ENCODE data around the gene SPRED2.
"Not testable (repeated sequence)": the region's sequence is repeated elsewhere in the genome, so short reads cannot be mapped to it uniquely, and the experiment has no call there.

Gene SPRED2

DNA sequence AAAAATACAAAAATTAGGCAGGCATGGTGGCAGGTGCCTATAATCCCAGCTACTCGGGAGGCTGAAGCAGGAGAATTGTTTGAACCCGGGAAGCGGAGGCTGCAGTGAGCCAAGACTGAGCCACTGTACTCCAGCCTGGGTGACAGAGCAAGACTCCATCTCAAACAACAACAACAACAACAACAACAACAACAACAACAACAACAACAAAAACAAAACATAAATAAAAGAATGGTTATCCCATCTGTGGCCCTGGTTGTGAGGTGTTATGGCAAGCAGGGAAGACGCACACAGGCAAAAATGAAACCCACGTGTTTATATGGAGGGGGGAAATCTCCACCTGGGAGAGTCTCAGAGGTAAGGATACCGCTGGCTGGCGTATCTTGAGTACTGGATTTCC, 115.0 kb downstream of the SPRED2 start:
- H3K4me1 ChIP-seq (ENCODE audit: insufficient read depth, low read length); H3K4me3 ChIP-seq (ENCODE audit: low read length); H3K27me3 ChIP-seq (ENCODE audit: insufficient read depth, low read length); H3K9me3 ChIP-seq (ENCODE audit: insufficient read depth, low read depth, low read length); H3K27ac ChIP-seq (ENCODE audit: low read depth, low read length); H3K9ac ChIP-seq (ENCODE audit: low read depth, low read length): not testable (repeated sequence)
- 96% methylated on average over 7 of the region's 7 CpGs for WGBS
- H3K36me3 ChIP-seq (ENCODE audit: insufficient read depth, low read length) = peaks cover 37% of the 10 kb centered on the region

DNA sequence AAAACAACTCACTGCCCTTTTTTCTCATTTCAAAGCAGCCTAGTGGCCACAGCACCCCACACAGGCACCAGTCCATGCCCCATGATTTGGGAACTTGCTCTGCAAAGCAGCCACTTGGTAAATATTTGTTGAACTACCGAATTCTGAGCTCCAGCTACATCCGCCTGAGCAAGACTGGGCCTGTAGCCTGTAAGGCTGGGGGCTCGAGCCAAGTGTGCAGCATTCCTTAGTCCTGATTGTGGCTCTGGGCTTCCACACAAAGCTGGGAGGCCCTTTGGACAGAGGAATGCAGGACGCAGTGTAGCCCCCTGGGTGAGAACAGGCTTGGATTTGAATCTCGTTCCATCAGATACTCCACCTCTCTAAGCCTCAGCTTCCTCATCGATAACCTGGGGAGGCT, 116.3 kb downstream of the SPRED2 start:
- Histone ChIP-seq H3K36me3 (ENCODE audit: insufficient read depth, low read length) (peaks cover 45% of the 10 kb centered on the region), H3K27me3 (ENCODE audit: insufficient read depth, low read length) (no peaks in the 10 kb centered on the region), H3K4me1 (ENCODE audit: insufficient read depth, low read length) (no peaks in the 10 kb centered on the region), H3K9me3 (ENCODE audit: insufficient read depth, low read depth, low read length) (no peaks in the 10 kb centered on the region), H3K27ac (ENCODE audit: low read depth, low read length) (no peak overlapping the region), H3K4me3 (ENCODE audit: low read length) (no peak overlapping the region), H3K9ac (ENCODE audit: low read depth, low read length) (no peak overlapping the region)
- 90% methylated on average over 5 of the region's 6 CpGs for WGBS

DNA sequence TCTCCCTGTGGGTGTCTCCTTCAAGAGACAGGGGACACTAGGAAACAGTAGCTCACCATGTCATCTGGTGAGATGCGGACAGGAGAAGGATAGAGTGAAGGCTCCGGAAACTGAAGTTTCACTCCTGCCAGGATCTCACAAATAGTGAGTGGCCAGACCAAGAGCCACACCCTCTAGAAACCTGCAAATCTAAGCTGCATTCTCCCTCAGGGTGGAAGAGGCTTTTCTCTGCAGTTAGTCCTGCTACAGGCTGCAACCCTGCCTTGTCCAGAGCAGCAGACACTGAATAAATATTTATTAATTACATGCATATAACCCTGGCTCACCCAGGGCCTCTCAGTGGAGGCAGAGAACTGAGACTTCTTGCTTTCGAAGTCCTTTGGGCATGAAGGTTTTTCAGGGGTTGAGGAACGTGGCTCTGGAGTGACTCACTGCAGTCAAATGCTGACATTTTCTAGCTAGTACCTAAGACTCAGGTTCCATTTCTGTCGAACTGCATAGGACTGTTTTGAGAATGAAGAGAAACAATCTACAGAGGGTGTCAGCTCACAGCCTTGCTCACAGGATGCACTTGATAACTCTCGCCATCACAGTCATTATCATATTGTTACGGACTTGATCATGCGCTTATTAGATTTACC, 117.5 kb downstream of the SPRED2 start:
- Histone ChIP-seq H3K9me3 (ENCODE audit: insufficient read depth, low read depth, low read length) (no peaks in the 10 kb centered on the region), H3K9ac (ENCODE audit: low read depth, low read length) (no peak overlapping the region), H3K4me3 (ENCODE audit: low read length) (no peak overlapping the region), H3K27ac (ENCODE audit: low read depth, low read length) (no peak overlapping the region), H3K27me3 (ENCODE audit: insufficient read depth, low read length) (no peaks in the 10 kb centered on the region), H3K36me3 (ENCODE audit: insufficient read depth, low read length) (peaks cover 53% of the 10 kb centered on the region), H3K4me1 (ENCODE audit: insufficient read depth, low read length) (no peaks in the 10 kb centered on the region)
- WGBS = 94% methylated on average over 8 of the region's 8 CpGs

DNA sequence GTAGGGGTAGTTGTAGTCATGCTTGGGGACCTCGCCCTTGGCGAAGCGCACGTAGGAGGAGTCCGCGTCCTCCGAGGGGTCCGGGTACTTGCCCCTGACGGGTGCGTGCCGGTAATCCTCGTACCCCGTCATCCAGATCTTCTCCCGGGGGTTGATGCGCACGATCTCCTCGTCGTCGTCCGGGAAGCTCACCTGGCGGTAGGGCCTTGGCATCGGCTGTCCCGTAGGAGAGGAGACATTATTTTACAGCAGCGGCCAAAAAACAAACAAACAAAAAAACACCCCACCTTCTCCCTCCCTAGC, 118.5 kb downstream of the SPRED2 start:
- H3K4me1 ChIP-seq (ENCODE audit: insufficient read depth, low read length) = no peaks in the 10 kb centered on the region
- 96% methylated on average over 24 of the region's 24 CpGs for WGBS
- H3K27me3 ChIP-seq (ENCODE audit: insufficient read depth, low read length) = no peaks in the 10 kb centered on the region
- no peak overlapping the region for H3K27ac ChIP-seq (ENCODE audit: low read depth, low read length)
- H3K4me3 ChIP-seq (ENCODE audit: low read length) = no peak overlapping the region
- peaks cover 55% of the 10 kb centered on the region for H3K36me3 ChIP-seq (ENCODE audit: insufficient read depth, low read length)
- no peaks in the 10 kb centered on the region for H3K9me3 ChIP-seq (ENCODE audit: insufficient read depth, low read depth, low read length)
- H3K9ac ChIP-seq (ENCODE audit: low read depth, low read length) = no peak overlapping the region

DNA sequence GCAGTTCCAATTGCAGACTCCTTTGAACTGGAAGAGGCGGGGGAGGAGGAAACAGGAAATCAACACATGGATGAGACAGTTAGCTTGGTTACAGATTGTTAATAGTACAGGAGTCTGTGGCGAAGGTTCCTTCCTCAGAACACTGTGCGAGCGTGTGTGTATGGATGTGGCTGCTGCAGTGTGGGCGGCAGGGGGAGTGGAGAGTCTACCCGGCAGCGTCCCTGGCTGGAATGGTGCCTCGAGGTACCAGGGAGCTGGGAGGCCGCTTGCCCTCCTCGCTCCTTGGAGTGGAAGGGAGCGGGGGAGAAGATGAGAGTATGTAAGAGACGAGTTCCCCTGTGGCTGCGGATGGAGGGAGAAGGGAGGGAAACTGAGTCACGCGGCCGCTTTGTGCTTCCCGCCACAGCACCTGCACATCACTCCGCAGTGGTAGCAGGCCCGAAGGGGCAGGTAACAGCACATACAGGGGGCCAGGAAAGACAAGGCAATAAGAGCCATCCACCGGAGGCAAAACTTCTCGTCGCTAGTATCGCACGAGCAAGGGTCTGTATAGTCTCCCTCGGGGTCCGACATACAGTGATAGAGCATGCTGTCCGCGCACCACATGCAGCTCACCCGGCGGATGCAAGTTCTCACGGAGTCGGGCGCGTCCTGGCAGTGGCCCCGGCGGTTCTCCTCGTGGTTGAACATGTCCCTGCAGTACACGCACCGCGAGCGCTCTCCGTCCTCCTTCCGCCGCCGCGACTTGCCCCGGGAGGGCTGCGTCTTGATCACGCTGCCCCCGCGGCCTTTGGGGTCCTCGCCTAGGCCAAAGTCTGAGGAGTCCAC, 119.1 kb downstream of the SPRED2 start:
- H3K4me1 ChIP-seq (ENCODE audit: insufficient read depth, low read length) = no peaks in the 10 kb centered on the region
- H3K4me3 ChIP-seq (ENCODE audit: low read length) = no peak overlapping the region
- H3K27ac ChIP-seq (ENCODE audit: low read depth, low read length) = no peak overlapping the region
- no peaks in the 10 kb centered on the region for H3K9me3 ChIP-seq (ENCODE audit: insufficient read depth, low read depth, low read length)
- no peak overlapping the region for H3K9ac ChIP-seq (ENCODE audit: low read depth, low read length)
- peaks cover 55% of the 10 kb centered on the region for H3K36me3 ChIP-seq (ENCODE audit: insufficient read depth, low read length)
- H3K27me3 ChIP-seq (ENCODE audit: insufficient read depth, low read length) = no peaks in the 10 kb centered on the region
- WGBS = 96% methylated on average over 52 of the region's 52 CpGs

DNA sequence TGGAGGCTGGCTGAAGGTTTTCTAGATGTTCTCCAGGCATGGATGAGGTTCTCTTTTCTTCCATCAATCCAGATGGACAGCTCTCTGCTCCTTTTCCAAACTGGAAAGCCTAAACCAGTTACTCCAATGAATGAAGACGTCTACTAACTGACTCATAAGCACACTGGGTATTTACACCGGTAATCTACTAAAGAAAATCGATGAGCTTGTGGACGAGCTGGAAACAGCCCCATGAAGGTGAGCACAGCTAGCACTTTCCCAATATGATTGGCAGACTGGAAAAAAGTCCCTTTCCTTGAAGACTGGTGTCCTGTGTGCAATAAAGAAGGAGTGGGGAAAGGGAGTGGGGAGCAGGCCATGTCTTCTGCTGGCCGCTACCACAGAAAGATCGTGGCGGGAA, 120.8 kb downstream of the SPRED2 start:
- peaks cover 53% of the 10 kb centered on the region for H3K36me3 ChIP-seq (ENCODE audit: insufficient read depth, low read length)
- 96% methylated on average over 7 of the region's 7 CpGs for WGBS
- no peaks in the 10 kb centered on the region for H3K9me3 ChIP-seq (ENCODE audit: insufficient read depth, low read depth, low read length)
- no peaks in the 10 kb centered on the region for H3K4me1 ChIP-seq (ENCODE audit: insufficient read depth, low read length)
- no peak overlapping the region for H3K27ac ChIP-seq (ENCODE audit: low read depth, low read length)
- no peak overlapping the region for H3K9ac ChIP-seq (ENCODE audit: low read depth, low read length)
- no peak overlapping the region for H3K4me3 ChIP-seq (ENCODE audit: low read length)
- no peaks in the 10 kb centered on the region for H3K27me3 ChIP-seq (ENCODE audit: insufficient read depth, low read length)

DNA sequence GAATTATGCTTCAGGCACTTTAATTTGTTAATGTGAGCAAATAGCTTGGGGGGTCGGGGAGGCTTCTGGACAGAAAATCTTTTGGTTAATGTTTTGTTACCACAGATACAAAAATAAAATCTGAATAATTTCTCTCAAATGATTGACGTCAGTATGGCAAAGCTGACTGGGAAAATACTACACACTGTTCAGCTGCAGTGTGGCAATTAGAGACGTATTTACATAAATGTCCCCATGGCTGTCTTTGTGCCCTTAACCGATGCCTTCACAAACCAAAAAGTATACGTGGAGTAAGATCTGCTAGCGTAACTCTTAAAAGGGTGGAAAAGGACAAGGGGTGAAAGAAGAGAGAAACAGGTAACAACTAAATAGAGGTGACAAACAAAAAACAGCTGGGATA, 121.3 kb downstream of the SPRED2 start:
- Histone ChIP-seq H3K9me3 (ENCODE audit: insufficient read depth, low read depth, low read length) (no peaks in the 10 kb centered on the region), H3K36me3 (ENCODE audit: insufficient read depth, low read length) (peaks cover 48% of the 10 kb centered on the region), H3K4me3 (ENCODE audit: low read length) (no peak overlapping the region), H3K4me1 (ENCODE audit: insufficient read depth, low read length) (no peaks in the 10 kb centered on the region), H3K27me3 (ENCODE audit: insufficient read depth, low read length) (no peaks in the 10 kb centered on the region), H3K9ac (ENCODE audit: low read depth, low read length) (no peak overlapping the region), H3K27ac (ENCODE audit: low read depth, low read length) (no peak overlapping the region)
- 98% methylated on average over 6 of the region's 6 CpGs for WGBS

DNA sequence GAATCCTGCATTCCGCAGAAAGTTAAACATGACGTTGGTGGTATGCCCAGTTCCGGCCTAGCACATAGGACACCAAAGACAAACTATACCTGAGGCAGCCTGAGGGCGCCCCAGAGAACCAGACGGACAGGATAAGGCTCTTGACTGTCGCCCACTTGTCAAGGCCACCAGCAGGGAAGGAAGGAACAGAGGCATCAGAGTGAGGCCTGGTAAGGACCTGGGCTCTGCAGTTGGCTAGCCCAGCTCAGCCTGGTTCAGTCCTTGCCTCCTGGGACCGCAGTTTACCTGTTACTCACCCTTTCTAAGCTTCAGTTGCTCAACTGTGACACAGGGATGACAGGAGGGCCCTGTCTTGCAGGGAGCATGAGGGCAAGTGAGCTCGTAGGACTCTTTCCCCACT, 122.7 kb downstream of the SPRED2 start:
- 94% methylated on average over 8 of the region's 8 CpGs for WGBS
- H3K27ac ChIP-seq (ENCODE audit: low read depth, low read length) = no peak overlapping the region

DNA sequence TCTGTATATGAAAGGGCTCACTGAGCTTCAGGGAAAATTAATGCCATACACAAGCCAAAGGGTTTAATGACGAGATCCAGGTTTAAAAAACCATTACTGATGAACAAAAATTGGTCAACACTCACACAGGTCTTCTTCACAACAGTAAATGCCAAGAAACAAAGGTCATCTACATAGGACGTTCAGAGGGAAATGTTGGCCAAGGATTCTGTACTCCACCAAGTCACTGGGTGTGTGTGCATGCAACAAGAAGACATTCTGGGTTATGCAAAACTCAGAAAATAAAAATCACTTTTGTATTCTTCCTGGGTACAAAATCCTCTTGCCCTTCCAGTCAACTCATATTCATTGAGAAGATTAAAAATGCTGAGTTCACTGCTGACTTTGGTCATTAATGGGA, 126.5 kb downstream of the SPRED2 start:
- Histone ChIP-seq H3K9ac (ENCODE audit: low read depth, low read length) (no peak overlapping the region), H3K4me1 (ENCODE audit: insufficient read depth, low read length) (peaks cover 14% of the 10 kb centered on the region; the same call in 1 of the 2 replicates), H3K4me3 (ENCODE audit: low read length) (no peak overlapping the region), H3K36me3 (ENCODE audit: insufficient read depth, low read length) (peaks cover 9% of the 10 kb centered on the region; the same call in 1 of the 2 replicates), H3K9me3 (ENCODE audit: insufficient read depth, low read depth, low read length) (no peaks in the 10 kb centered on the region), H3K27me3 (ENCODE audit: insufficient read depth, low read length) (no peaks in the 10 kb centered on the region), H3K27ac (ENCODE audit: low read depth, low read length) (no peak overlapping the region)
- 90% methylated on average over 2 of the region's 2 CpGs for WGBS

More for the DNA sequence above, 122.7 kb downstream of the SPRED2 start:
- no peaks in the 10 kb centered on the region for H3K27me3 ChIP-seq (ENCODE audit: insufficient read depth, low read length)
- H3K9me3 ChIP-seq (ENCODE audit: insufficient read depth, low read depth, low read length) = no peaks in the 10 kb centered on the region
- H3K9ac ChIP-seq (ENCODE audit: low read depth, low read length) = no peak overlapping the region
- no peak overlapping the region for H3K4me3 ChIP-seq (ENCODE audit: low read length)
- H3K36me3 ChIP-seq (ENCODE audit: insufficient read depth, low read length) = peaks cover 38% of the 10 kb centered on the region
- H3K4me1 ChIP-seq (ENCODE audit: insufficient read depth, low read length) = no peaks in the 10 kb centered on the region

DNA sequence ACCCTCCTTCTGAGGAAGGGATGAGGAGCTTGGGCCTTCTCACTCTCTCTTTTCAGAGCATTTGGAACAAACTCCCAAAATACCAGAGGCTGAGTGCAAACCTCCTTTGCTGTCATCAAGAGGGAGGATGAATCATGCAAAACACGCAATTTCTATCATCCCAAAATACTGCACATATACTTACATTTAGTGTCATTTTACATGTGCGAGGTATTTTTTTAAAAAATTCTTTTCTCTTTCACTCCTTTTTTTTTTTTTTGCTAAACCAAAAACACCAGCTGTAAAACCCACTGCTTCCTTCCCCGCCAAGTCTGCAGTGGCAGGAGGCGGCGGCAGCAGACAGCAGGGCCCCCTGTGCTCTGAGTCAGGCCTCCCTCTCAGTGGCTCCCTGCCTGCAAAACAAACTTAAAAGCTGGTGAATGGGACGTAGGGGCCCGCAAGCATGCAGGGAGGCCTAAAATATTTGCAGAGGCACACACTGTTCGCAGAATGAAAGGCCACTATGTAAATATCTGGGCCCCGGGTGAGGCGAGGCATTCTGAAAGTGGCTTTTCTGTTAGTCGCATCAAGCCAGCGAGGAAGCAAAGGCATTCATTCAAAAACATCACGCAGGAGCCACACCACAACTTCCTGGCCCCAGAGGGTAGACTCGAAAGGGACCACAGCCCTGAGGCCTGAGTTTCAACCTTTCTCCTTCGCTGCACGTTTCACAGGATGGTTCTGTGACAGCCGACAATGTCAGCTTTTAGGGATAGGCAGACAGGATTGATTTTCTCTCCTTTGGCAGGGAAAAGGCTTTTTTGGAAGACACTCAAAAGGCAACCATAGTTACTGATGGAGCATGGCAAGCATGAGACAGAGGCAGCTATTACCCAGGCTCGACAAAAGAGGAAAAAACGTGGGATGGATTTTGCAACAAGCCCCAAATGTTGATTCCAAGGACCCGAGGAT, 131.4 kb downstream of the SPRED2 start:
- 29% methylated on average over 20 of the region's 20 CpGs for WGBS
- peaks cover 19% of the 10 kb centered on the region; the same call in 1 of the 2 replicates for H3K4me1 ChIP-seq (ENCODE audit: insufficient read depth, low read length)
- no peaks in the 10 kb centered on the region for H3K9me3 ChIP-seq (ENCODE audit: insufficient read depth, low read depth, low read length)
- H3K36me3 ChIP-seq (ENCODE audit: insufficient read depth, low read length) = no peaks in the 10 kb centered on the region
- no peak overlapping the region for H3K9ac ChIP-seq (ENCODE audit: low read depth, low read length)
- H3K4me3 ChIP-seq (ENCODE audit: low read length) = no peak overlapping the region
- no peaks in the 10 kb centered on the region for H3K27me3 ChIP-seq (ENCODE audit: insufficient read depth, low read length)
- peak overlapping the region; percentile 15; the same call in 1 of the 2 replicates for H3K27ac ChIP-seq (ENCODE audit: low read depth, low read length)
